DOHH2 (cell line): ENCODE measurements around the gene TTC32.

Source experiments
- H3F3A ChIP-seq: fragments of 200-600 bp; sonication (generic), shearing (Covaris generic); 2 replicates; pipeline ENCODE4 v1.6.0; 2016; ENCODE audit warnings: antibody characterized with exemption, mild to moderate bottlenecking; ENCODE audit not compliant: control insufficient read depth, insufficient read depth
- H3K27ac ChIP-seq: fragments of 200-600 bp; sonication (generic); 2 replicates; pipeline ENCODE4 v1.5.1; 2014; ENCODE audit warnings: low read depth, mild to moderate bottlenecking, low read length, moderate library complexity
- H3K27me3 ChIP-seq: fragments of 200-600 bp; sonication (generic); 2 replicates; pipeline ENCODE4 v1.6.1; 2014; ENCODE audit warnings: mild to moderate bottlenecking, low read length, mixed read lengths; ENCODE audit not compliant: control insufficient read depth
- H3K36me3 ChIP-seq: fragments of 200-600 bp; sonication (generic); 2 replicates; pipeline ENCODE4 v1.6.1; 2014; ENCODE audit warnings: mild to moderate bottlenecking, low read length, moderate library complexity, mixed read lengths; ENCODE audit not compliant: control insufficient read depth
- H3K4me1 ChIP-seq: fragments of 200-600 bp; sonication (generic); 2 replicates; pipeline ENCODE4 v1.6.1; 2014; ENCODE audit warnings: mild to moderate bottlenecking, low read length, mixed read lengths; ENCODE audit not compliant: control insufficient read depth
- H3K4me2 ChIP-seq: fragments of 200-600 bp; sonication (generic); 2 replicates; pipeline ENCODE4 v1.6.0; 2014; ENCODE audit warnings: mild to moderate bottlenecking, low read length, moderate library complexity
- H3K4me3 ChIP-seq: fragments of 200-600 bp; sonication (generic); 2 replicates; pipeline ENCODE4 v1.5.1; 2014; ENCODE audit warnings: mild to moderate bottlenecking, low read length, mixed read lengths
- H3K79me2 ChIP-seq: fragments of 200-600 bp; sonication (generic); 2 replicates; pipeline ENCODE4 v1.6.1; 2014; ENCODE audit warnings: mild to moderate bottlenecking, low read length, mixed read lengths; ENCODE audit not compliant: control insufficient read depth
- H3K9me2 ChIP-seq: fragments of 200-600 bp; sonication (generic); replicated peaks from 2 replicates; pipeline ENCODE4 v1.6.1; 2014; ENCODE audit warnings: mild to moderate bottlenecking, low read length, mixed read lengths; ENCODE audit not compliant: control insufficient read depth
- H3K9me3 ChIP-seq: fragments of 200-600 bp; sonication (generic); 2 replicates; pipeline ENCODE4 v1.6.1; 2014; ENCODE audit warnings: antibody characterized with exemption, low read length, mixed read lengths; ENCODE audit not compliant: control insufficient read depth, insufficient read depth
- H4K20me1 ChIP-seq: fragments of 200-600 bp; sonication (generic); 2 replicates; pipeline ENCODE4 v1.6.0; 2014; ENCODE audit warnings: low read depth, mild to moderate bottlenecking, antibody characterized with exemption, low read length, moderate library complexity; ENCODE audit not compliant: control insufficient read depth, insufficient read depth
- CTCF ChIP-seq: fragments of 200-600 bp; sonication (generic); IDR thresholded peaks from one replicate; pipeline ENCODE4 v1.5.1; 2014; ENCODE audit warnings: antibody characterized with exemption, mild to moderate bottlenecking, low read depth, low read length; ENCODE audit not compliant: poor library complexity, severe bottlenecking
- EZH2phosphoT487 ChIP-seq: fragments of 200-600 bp; sonication (generic); IDR thresholded peaks from 2 replicates; pipeline ENCODE4 v1.6.1; 2017; ENCODE audit warnings: borderline replicate concordance, mild to moderate bottlenecking, antibody characterized with exemption, low read length, moderate library complexity, mixed read lengths

Gene TTC32

GRCh38 chr2:19886261-19886660 lies 15.5 kb downstream of the TTC32 start:
- no peak overlapping the region for H3K4me3 ChIP-seq
- no peaks in the 10 kb centered on the region for H3K9me3 ChIP-seq
- TF ChIP-seq CTCF (no peak), EZH2phosphoT487 (no peak)
- no peaks in the 10 kb centered on the region for H3K27me3 ChIP-seq
- no peaks in the 10 kb centered on the region; the same call in 1 of the 2 replicates for H4K20me1 ChIP-seq
- H3K4me2 ChIP-seq, result no peak overlapping the region
- no peaks in the 10 kb centered on the region for H3K4me1 ChIP-seq
- no peaks in the 10 kb centered on the region for H3K36me3 ChIP-seq
- H3K79me2 ChIP-seq, result no peaks in the 10 kb centered on the region
- no peak overlapping the region for H3K27ac ChIP-seq
- no peaks in the 10 kb centered on the region for H3K9me2 ChIP-seq
- no peaks in the 10 kb centered on the region for H3F3A ChIP-seq

- no peaks in the 10 kb centered on the region for H4K20me1 ChIP-seq
- H3K9me2 ChIP-seq, result no peaks in the 10 kb centered on the region
- no peaks in the 10 kb centered on the region for H3F3A ChIP-seq
- H3K4me2 ChIP-seq, result no peak overlapping the region
- no peaks in the 10 kb centered on the region for H3K27me3 ChIP-seq
- no peak overlapping the region for H3K27ac ChIP-seq
- H3K79me2 ChIP-seq, result no peaks in the 10 kb centered on the region
- H3K4me3 ChIP-seq, result no peak overlapping the region
- H3K36me3 ChIP-seq, result no peaks in the 10 kb centered on the region
- TF ChIP-seq CTCF, result no peak
- no peak for TF ChIP-seq EZH2phosphoT487
- no peaks in the 10 kb centered on the region for H3K4me1 ChIP-seq
- no peaks in the 10 kb centered on the region for H3K9me3 ChIP-seq
These were observed 16.0 kb downstream of the TTC32 start for GRCh38 chr2:19885791-19886190.

GRCh38 chr2:19883971-19884720 lies 17.6 kb downstream of the TTC32 start:
- no peak overlapping the region for H3K4me3 ChIP-seq
- H4K20me1 ChIP-seq, result no peaks in the 10 kb centered on the region
- no peaks in the 10 kb centered on the region for H3K36me3 ChIP-seq
- H3K79me2 ChIP-seq, result no peaks in the 10 kb centered on the region
- no peaks in the 10 kb centered on the region for H3F3A ChIP-seq
- no peak overlapping the region for H3K27ac ChIP-seq
- H3K9me3 ChIP-seq, result no peaks in the 10 kb centered on the region
- no peak overlapping the region for H3K4me2 ChIP-seq
- H3K4me1 ChIP-seq, result no peaks in the 10 kb centered on the region
- H3K9me2 ChIP-seq, result no peaks in the 10 kb centered on the region
- H3K27me3 ChIP-seq, result no peaks in the 10 kb centered on the region
- TF ChIP-seq EZH2phosphoT487, result no peak
- no peak for TF ChIP-seq CTCF
